B cell (primary cell): Measurements from ENCODE around the gene MME.

Experiments used
- CTCF ChIP-seq: fragments of 200-600 bp; IDR thresholded peaks from one replicate; pipeline ENCODE4 v1.8.0; 2022; ENCODE audit warnings: antibody characterized with exemption, mild to moderate bottlenecking
- EZH2 ChIP-seq: IDR thresholded peaks from 2 replicates; pipeline ENCODE4 v1.6.1; 2012; ENCODE audit warnings: borderline replicate concordance, low read depth, mild to moderate bottlenecking, moderate library complexity, low read length; ENCODE audit not compliant: insufficient read depth, poor library complexity, severe bottlenecking

DNA sequence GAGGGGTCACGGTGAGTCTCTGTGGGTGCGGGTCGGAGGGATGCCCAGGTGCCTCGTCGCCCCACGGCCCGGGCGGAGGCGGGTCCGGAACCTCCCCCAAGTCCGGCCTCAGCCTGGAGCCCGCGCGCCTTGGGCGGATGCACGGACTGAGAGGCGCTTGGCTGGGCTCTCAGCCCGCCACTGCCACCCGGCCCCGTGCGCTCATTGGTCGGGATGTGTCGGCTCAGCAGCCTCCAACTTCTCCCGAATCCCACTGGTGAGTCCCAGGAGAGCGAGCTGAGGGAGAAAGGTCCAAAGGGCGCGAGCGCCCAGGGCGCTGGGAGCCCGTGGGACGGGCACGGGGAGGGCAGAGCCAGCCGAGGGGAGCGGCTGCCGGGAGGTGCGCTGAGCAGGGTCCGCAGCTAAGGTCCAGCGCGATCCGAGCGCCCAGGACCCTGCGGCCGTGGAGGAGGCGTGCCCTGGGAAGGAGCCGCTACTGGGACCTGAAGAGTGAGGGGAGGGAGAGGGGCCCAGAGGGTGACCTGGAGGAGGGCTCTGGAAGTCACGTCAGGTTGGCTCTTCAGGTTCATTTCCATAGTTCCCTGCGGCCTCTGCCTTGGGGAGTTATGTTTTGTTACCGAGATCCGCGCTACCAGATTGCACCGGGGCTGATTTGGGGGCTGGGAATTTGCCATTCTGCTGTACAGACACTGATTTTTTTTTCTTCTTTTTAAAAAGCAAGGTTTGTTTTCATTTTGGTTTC lies at the start of gene MME:
- TF ChIP-seq CTCF (no peak), EZH2 (no peak)
